Panc1 (cell line): ENCODE results near the gene PTBP3.

ENCODE experiments used
- POLR2AphosphoS5 ChIP-seq: IDR thresholded peaks from 2 replicates; pipeline ENCODE4 v1.6.1; 2012; ENCODE audit warnings: mild to moderate bottlenecking, low read depth, low read length, moderate library complexity
- SIN3A ChIP-seq: IDR thresholded peaks from 2 replicates; pipeline ENCODE4 v1.6.1; 2012; ENCODE audit warnings: low read depth, mild to moderate bottlenecking, low read length, moderate library complexity, borderline replicate concordance; ENCODE audit not compliant: insufficient read depth
- TCF7L2 ChIP-seq: IDR thresholded peaks from 2 replicates; pipeline ENCODE4 v1.6.1; 2011; ENCODE audit warnings: mild to moderate bottlenecking, low read depth, low read length, inconsistent platforms
- TF ChIP-seq, protein P1 (sequence below): fragments of 450-650 bp; IDR thresholded peaks from 2 replicates; pipeline ENCODE4 v1.5.1; 2017; ENCODE audit warnings: mild to moderate bottlenecking

DNA sequence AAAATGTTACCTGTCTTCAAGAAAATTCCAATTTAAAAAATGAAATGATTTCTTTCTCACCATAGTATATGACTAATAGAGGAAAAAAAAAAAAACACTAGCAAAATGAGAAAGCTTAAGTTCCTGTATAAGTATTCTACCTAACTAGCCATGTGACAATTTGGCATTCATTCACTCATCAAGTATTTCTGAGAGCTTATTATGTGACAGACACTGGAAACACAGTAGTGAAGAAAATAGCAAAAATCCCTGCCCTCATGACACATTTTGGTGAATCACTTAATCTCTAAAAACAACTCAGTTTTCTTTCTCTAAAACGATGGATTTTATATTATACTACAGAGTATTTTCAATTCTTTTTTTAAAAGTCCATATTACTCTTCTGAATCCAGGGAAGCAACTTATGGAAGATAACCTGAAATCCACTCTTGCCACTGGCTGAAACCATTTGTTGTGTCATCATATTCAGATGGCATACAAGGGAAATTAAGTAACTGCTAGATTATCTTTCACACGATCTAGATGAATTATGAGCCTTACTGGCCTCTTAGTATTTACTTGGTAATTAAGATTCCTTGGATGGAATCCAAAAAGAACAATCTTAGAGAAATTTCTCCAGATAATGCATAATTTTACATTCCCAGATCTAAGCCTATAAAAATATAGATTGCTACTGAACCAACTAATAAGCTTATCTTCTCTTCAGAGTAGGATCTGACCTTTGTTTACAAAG lies 5.5 kb downstream of the PTBP3 start:
- TF ChIP-seq, protein P1, sequence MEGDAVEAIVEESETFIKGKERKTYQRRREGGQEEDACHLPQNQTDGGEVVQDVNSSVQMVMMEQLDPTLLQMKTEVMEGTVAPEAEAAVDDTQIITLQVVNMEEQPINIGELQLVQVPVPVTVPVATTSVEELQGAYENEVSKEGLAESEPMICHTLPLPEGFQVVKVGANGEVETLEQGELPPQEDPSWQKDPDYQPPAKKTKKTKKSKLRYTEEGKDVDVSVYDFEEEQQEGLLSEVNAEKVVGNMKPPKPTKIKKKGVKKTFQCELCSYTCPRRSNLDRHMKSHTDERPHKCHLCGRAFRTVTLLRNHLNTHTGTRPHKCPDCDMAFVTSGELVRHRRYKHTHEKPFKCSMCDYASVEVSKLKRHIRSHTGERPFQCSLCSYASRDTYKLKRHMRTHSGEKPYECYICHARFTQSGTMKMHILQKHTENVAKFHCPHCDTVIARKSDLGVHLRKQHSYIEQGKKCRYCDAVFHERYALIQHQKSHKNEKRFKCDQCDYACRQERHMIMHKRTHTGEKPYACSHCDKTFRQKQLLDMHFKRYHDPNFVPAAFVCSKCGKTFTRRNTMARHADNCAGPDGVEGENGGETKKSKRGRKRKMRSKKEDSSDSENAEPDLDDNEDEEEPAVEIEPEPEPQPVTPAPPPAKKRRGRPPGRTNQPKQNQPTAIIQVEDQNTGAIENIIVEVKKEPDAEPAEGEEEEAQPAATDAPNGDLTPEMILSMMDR, result no peak
- TF ChIP-seq POLR2AphosphoS5, result no peak
- TF ChIP-seq TCF7L2, result no peak
- TF ChIP-seq SIN3A, result no peak
